NCI-H226 (cell line): ENCODE data around the gene DOHH.
"Not testable (repeated sequence)": the region's sequence is repeated elsewhere in the genome, so short reads cannot be mapped to it uniquely, and the experiment has no call there.

Source experiments
- DNase-seq: peaks from one replicate; pipeline ENCODE4 v3.0.0-alpha.2; 2015

DOHH gene

DNA sequence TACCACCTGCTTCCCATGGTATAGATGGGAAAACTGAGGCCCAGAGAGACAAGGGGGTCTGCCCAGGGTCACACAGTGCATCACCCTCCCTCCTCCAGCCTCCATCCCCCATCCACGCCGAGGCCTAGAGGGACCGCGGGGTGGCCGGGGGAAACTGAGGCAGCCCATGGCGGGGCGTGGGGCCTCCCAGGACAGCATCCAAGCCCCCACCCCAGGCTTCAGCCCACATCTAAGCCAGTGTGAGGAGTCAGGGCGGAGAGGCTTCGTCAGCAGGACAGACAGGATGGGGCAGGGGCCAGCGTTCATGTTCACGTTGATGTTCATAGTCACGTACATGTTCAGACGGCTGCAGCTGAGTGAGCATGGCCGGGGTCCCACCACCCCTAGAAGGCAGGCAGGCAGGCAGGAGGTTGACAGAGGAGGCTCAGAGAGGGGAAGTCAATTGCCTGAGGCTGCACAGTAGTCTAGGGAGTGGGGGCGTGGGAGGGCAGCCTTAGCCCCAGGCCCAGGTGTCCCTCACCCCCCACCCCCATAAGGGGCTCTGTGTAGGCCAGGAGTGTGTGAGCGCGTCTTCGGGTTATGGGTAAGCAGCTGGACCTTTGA is 43.4 kb downstream of the DOHH start:
- DNase-seq, result no peak

DNA sequence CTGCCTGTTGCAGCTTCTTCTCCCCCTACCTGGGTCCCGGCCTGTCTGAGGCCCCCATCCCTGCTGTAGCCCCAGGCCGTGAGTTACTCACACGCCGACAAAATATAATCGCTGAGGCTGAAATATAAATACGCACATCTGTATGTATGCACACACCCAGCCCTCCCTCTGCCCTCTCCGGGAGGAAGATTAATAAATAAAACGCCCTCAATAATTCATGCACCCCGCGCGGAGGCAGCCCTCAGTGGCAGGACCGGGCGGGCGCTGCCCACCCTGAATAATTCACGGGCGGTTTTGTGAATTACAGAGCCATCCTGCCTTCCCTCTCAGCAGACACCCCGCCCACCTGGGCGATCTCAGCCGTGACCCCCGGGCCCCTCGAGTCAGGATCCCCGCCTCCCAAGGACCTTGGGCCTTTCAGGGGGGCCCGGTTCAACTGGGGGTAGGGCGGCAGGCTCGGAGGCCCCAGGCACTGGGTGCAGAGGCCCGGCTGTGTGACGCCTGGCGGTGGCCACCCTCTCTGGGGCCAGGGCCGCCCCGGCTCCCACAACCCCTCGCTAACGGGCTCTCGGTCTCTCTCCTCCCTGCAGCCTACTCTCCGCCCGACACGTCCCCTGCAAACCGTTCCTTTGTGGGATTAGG is 44.4 kb downstream of the DOHH start:
- no peak for DNase-seq

DNA sequence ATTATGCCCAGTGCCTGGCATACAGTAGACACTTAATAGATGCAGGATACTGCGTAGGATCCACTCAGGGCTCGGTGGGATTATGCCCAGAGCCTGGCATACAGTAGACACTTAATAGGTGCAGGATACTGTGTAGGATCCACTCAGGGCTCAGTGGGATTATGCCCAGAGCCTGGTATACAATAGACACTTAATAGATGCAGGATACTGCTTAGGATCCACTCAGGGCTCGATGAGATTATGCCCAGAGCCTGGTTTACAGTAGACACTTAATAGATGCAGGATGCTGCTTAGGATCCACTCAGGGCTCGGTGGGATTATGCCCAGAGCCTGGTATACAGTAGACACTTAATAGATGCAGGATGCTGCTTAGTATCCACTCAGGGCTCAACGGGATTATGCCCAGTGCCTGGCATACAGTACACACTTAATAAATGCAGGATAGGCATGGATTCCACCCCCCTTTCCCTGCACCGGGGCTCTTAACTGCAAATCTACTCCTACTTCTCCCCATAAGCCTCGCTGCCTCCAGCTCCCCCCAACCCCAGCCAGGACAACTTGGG is 45.0 kb downstream of the DOHH start:
- DNase-seq, result no peak

DNA sequence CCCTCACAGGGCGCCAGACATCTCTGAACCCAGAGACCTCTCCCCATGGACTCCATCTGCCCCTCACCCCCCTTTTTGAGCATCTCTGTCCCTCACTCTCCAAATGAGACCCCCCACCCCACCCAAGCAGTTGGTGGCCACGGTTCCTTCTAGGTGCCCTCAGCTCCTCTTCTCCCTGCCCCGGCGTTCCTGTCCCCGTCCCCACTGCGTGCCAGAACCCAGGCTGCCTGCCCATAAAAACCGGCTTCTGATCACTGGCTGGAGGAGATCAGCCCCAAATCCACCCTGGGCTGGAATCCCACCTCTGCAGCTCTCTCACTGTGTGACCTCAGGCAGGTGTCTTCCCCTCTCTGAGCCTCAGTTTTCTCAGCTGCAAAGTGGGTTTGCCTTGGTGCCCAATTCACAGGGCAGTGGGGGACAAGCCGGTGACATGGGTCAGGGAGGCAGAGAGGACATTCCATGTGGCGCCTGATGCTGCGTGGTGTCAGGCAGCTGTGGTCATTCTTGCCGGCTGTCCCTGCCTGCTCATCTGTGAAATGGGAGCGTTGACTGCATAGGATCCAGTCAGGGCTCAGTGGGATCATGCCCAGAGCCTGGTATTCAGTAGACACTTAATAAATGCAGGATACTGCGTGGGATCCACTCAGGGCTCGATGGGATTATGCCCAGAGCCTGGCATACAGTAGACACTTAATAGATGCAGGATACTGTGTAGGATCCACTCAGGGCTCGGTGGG is 45.6 kb downstream of the DOHH start:
- no peak for DNase-seq

DNA sequence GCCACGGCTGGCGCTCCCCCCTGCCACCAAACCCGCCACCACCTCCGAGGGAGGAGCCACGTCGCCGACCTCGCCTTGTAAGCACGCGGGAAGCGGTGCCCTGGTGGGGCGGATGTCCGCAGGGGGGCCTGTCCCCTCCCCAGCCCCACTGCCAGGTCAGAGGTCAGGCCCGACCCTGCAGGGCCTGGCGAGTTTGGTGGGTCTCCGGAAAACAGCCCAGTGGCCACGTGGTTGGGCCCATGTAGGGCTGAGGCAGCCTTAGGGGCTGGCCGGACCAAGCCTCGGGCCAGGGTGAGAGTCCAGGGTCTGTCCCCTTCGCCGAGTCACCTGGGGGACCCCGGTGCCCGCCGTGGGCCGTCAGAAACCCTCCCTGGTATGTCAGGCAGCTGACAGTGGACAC is 46.6 kb downstream of the DOHH start:
- no peak for DNase-seq

DNA sequence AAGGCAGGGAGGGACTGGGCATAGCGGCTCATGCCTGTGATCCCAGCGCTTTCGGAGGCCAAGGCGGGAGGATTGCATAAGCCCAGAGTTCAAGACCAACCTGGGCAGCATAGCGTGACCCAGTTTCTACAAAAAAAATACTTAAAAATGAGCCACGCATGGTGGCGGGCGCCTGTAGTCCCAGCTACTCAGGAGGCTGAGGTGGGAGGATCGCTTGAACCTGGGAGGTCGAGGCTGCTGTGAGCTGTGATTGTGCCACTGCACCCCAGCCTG is 47.6 kb downstream of the DOHH start:
- DNase-seq, result not testable (repeated sequence)

DNA sequence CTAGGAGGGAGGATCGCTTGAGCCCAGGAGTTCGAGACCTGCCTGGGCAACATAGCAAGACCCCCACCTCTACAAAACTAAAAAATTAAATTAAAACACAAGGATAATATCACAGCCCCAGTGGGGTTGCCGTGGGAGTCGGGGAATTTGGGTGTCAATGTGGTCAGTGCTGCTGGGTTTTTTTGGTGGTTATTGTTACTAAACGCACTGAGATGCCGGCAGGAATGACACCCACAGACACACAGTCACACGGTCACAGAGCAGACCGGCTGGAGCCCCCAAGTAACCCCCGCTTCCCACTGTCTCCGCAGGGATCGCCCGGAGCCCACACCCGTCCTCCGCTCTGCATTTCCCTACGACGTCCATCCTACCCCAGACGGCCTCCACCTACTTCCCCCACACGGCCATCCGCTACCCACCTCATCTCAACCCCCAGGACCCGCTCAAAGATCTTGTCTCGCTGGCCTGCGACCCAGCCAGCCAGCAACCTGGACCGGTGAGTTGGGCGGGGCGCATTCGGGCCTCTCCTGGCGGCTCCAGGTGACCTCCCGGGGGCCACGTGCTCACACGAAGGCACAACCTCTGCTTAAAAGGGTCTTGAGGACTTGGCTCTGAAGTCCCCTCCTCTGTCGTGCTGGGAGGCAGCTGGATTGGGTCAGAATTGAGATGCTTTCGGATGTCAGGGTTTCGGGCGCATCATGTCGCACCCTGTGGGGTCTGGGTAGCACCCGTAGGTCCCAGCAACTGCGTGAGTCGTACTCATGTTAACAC is 48.1 kb downstream of the DOHH start:
- DNase-seq, result no peak

DNA sequence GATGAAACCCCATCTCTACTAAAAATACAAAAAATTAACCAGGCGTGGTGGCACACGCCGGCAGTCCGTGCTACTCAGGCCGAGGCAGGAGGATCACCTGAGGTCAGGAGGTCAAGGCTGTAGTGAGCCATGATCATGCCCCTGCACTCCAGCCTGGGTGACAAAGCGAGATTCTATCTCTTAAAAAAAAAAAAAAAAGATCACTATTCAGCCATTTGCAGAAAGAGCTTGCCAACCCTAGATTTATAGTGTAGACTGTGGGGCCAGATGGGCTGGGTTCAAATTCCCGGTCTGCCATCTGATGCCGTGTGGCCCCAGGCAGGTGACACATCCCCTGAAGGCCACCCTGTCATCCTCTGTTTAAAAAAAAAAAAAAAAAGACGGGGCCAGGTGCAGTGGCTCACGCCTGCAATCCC is 49.0 kb downstream of the DOHH start:
- DNase-seq, result no peak

DNA sequence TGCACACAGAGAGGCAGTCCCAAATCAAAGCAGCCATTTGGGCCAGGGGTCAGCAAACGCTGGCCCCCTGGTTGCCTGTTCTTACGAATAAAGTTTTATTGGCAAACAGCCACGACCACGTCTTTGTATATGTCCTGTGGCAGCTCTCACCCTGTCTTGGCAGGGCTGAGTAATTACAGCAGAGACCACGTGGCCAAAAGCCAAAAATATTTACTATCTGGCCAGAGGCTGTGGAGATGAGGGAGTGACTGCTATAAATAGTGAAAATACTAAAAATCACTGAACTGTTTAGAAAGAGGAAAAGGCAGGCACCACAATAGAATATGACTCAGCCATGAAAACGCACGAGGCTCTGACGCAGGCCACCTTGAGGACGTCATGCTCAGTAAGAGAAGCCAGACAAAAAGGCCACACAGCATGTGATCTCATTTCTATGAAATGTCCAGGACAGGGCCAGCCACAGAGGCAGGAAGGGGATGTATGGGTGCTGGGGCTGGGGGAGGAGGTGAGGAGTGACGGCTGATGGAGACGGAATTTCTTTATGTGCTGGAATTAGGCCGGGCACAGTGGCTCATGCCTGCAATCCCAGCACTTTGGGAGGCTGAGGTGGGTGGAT is 49.6 kb downstream of the DOHH start:
- peak; percentile 97 for DNase-seq

DNA sequence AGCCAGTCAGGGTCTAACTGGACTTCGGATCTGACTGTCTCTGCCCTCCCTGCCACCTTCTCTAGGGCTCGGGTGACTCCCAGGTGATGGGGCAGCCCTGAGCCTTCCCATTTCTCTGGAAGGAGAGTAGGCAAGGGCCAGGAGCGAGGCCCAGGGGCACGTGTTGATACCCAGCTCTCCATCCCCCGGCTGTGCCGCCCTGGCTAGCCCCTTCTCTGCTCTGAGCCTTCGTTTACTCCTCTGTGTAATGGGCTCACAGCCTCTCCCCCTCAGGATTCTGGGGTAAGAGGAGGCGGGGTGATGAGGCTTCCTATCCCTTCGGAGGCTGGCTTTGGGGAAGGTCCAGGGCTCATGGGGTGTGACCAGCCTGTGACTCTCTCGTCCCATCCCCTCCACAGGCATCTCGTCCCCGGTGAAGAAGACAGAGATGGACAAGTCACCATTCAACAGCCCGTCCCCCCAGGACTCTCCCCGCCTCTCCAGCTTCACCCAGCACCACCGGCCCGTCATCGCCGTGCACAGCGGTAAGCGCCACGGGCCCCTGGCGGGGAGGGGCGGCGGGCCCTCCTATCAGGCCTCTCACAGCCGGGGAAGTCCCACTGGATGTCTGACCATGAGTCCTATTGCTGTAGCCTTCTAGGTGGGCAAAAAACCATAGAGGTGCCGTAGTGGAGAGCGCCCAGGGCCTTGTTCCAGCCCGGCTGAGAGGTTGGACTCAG is 51.7 kb downstream of the DOHH start:
- no peak for DNase-seq

DNA sequence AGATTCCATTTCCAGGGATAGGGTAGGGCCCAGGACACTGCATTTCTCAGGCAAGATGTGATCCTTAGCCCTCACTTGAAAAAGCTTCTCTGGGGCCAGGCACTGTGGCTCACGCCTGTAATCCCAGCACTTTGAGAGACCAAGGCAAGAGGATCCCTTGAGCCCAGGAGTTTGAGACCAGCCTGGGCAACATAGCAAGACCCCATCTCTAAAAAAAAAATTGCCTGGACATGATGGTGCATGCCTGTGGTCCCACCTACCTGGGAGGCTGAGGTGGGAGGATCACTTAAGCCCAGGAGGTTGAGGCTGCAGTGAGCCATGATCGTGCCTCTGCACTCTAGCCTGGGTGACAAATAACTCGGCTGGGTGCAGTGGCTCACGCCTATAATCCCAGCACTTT is 53.8 kb downstream of the DOHH start:
- DNase-seq, result not testable (repeated sequence)

DNA sequence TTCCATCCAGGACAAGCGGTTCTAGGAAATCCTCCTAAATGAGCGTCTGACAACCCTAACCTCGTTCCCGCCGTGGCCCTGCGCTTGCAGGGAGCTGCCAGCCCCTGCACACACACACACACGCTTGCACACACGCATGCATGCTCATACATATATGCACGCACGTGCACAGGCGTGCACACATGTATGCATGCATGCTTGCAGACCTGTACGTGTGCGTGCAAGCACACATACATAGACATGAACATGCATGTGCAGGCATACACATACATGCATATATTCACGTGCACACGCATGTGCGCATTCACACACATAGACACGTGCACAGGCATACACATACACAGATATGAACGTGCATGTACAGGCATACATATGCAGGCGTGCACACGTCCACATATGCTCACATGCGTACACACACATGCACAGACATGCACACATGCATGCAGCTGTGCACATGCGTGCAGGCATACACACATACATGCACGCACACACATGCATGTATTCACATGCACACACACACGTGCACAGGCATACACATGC is 55.7 kb downstream of the DOHH start:
- no peak for DNase-seq

DNA sequence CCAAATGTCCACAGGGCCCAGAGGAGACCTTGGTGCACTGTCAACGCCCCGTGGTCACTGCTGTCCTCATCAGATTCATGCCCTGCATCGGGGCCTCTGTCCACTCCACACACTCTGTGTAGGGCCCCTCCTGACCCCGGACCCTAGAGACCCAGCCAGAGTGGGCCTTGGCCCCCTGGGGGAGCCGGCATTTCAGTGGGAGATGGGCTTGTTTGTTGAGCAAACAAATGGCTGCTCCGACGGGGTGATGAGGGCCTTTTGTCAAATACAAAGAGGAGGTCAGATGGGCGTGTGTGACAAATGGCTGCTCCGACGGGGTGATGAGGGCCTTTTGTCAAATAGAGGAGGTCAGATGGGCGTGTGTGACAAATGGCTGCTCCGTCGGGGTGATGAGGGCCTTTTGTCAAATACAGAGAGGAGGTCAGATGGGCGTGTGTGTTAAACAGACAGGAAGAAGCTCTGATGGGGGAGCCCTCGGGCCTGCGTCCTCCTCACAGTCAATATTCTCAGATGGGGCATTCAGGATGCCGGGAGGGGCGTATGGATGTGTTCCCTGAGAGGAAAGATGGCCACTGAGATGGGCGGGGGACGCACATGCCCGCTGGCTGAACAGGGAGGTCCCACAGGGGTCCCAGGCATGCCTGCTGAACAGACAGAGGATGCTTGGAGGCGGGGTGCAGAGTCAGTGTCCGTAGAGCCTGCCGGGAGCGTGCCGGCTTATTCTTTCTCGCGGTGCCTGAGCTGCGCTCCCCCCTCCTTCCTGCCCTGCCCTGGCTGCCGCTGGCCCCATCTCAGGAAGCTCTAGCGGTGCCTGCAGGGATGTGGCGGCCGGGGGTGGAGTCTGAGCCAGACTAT is 56.4 kb downstream of the DOHH start:
- no peak for DNase-seq

DNA sequence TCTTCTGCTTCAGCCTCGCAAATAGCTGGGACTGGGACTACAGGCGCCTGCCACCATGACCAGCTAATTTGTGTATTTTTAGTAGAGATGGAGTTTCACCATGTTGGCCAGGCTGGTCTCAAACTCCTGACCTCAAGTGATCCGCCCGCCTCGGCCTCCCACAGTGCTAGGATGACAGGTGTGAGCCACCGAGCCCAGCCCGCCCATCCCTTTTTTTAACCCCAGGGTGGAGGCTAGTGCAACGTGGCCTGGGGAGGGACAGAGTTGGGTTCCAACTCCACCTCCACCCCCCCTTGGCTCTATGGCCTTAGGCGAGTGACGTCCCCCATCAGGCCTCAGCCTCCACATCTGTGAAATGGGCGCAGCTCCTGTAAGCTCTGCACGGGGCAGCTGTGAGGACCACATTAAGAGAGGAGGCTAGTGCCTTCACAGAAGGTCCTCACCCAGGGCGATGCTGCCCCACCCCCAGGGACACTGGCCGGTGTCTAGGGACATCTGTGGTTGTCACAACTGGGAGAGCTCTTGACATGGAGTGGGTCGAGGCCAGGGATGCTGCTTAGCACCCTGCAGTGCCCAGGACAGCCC is 57.9 kb downstream of the DOHH start:
- DNase-seq, result no peak

DNA sequence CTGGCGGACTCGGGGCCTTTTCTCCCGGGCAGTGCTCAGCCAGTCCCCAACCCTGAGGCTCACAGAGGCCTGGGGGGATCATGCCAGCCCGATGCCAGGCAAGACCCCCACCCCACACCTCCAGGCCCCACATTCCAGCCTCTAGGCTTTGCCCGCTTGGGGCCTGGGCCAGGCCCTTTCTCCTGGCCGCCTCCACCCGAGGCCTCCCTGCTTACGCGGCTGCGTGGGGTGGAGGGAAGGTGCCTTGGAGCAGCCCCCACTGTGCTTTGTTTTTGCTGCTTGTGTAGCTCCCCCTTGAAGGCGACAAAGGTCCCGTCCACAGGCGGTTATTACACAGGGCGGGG is 58.5 kb downstream of the DOHH start:
- DNase-seq, result no peak

DNA sequence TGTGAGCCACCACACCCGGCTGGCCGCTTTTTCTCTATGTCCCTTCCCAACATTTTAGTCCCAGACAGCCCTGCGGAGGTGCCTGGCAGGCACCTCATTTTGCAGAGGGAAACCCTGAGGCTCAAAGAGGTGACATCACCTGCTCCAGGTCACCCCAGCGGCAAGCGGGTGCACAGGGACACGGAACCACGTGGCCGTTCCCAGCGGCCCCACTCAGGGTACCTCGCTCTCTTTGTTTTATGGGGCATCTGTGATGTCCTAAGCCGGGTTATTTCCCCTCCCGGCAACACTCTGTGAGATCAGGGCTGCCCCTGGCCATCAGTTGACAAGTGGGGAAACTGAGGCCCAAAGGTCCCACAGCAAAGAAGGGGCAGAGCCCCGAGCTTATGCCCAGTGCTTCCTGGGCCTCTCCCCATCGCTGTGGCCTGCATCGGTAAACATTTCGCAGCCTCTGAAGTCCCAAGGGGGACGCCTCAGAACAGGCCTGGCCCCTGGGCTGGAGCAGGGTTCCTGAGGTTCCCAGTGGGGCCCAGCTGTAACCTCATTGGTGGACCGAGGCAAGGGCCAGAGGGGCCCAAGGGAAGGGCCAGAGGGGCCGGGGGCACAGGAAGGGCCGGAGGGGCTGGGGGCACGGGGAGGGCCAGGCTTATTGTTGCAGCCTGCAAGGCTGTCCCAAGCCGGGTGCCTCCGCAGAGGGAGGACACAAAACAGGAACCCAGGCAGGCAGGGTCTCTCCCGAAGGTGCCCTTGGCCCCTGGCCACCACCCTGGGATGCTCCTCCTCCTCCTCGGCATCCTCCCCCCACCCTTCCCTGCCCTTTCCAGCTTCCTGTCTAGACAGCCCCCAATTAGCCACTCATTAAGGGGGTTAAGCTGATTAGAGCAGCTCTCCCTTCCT is 59.1 kb downstream of the DOHH start:
- DNase-seq, result no peak
